IMR-90 (cell line): ENCODE measurements around the gene GNA14. TPM values are rescaled to one million over a fixed set of nuclear protein-coding genes. Genes with fewer than 3 reads are reported as not detected.

Source experiments
- ATAC-seq: fragments of 200-7000 bp; cut with Tn5 transposase; 2 replicates; pipeline ENCODE4 v1.9.1; 2020; ENCODE audit warnings: low read depth, mild to moderate bottlenecking, moderate library complexity
- BruUV-seq: library from RNA; stranded (reverse); fragments of 400-500 nt; replicated peaks from 2 replicates; lab custom pipeline; 2021; lab: Mats Ljungman, UMichigan
- CTCF ChIA-PET: fragments of 300-600 bp; formaldehyde crosslinking; extraction: SDS; loops from one replicate; lab custom pipeline; 2021; ENCODE audit warnings: antibody characterized with exemption; lab: Yijun Ruan, JAX
- POLR2A ChIA-PET: fragments of 300-600 bp; sonication (Branson Sonifier 250); formaldehyde crosslinking; loops from one replicate; lab custom pipeline; 2022; ENCODE audit warnings: antibody characterized with exemption; ENCODE audit not compliant: unreplicated experiment; lab: Charles Lee
- DNase-seq: peaks from one replicate; pipeline ENCODE4 v3.0.0; 2013
- H2AFZ ChIP-seq: replicated peaks from 2 replicates; pipeline ENCODE3; 2013; ENCODE audit warnings: low read length, mild to moderate bottlenecking; ENCODE audit not compliant: poor library complexity
- H2AK5ac ChIP-seq: 2 replicates; pipeline ENCODE4 v1.6.1; 2013; ENCODE audit warnings: low read depth, low read length, inconsistent platforms
- H2AK9ac ChIP-seq: replicated peaks from 2 replicates; pipeline ENCODE3; 2013; ENCODE audit warnings: mild to moderate bottlenecking, low read depth, low read length, moderate library complexity; ENCODE audit not compliant: poor library complexity
- H2BK120ac ChIP-seq: 2 replicates; pipeline ENCODE4 v1.6.1; 2013; ENCODE audit warnings: low read depth, low read length, inconsistent platforms
- H2BK15ac ChIP-seq: 3 replicates; pipeline ENCODE4 v1.6.1; 2013; ENCODE audit warnings: low read depth, low read length, inconsistent platforms
- H2BK20ac ChIP-seq: 2 replicates; pipeline ENCODE4 v1.6.1; 2013; ENCODE audit warnings: low read depth, mild to moderate bottlenecking, inconsistent platforms, low read length, moderate library complexity
- H2BK5ac ChIP-seq: 2 replicates; pipeline ENCODE4 v1.6.1; 2013; ENCODE audit warnings: mild to moderate bottlenecking, low read depth, low read length, inconsistent platforms; ENCODE audit not compliant: poor library complexity, severe bottlenecking
- H3K14ac ChIP-seq: replicated peaks from 2 replicates; pipeline ENCODE4 v1.6.1; 2013; ENCODE audit warnings: low read depth, low read length, inconsistent platforms
- H3K18ac ChIP-seq: 2 replicates; pipeline ENCODE4 v1.6.1; 2013; ENCODE audit warnings: low read depth, low read length, control low read depth
- H3K23ac ChIP-seq: 2 replicates; pipeline ENCODE4 v1.6.1; 2013; ENCODE audit warnings: low read depth, low read length, inconsistent platforms
- H3K27ac ChIP-seq: 2 replicates; pipeline ENCODE4 v1.5.1; 2013; ENCODE audit warnings: mild to moderate bottlenecking, control low read depth, low read length; ENCODE audit not compliant: insufficient read depth
- H3K27me3 ChIP-seq: 2 replicates; pipeline ENCODE4 v1.6.1; 2013; ENCODE audit warnings: low read length; ENCODE audit not compliant: control insufficient read depth, insufficient read depth
- H3K36me3 ChIP-seq: 2 replicates; pipeline ENCODE4 v1.6.1; 2013; ENCODE audit warnings: low read length, mixed read lengths; ENCODE audit not compliant: control insufficient read depth, insufficient read depth
- H3K4ac ChIP-seq: 2 replicates; pipeline ENCODE4 v1.6.1; 2013; ENCODE audit warnings: low read depth, low read length, inconsistent platforms
- H3K4me1 ChIP-seq: 2 replicates; pipeline ENCODE4 v1.6.1; 2013; ENCODE audit warnings: low read length, mixed read lengths; ENCODE audit not compliant: control insufficient read depth, insufficient read depth
- H3K4me2 ChIP-seq: 2 replicates; pipeline ENCODE4 v1.6.1; 2013; ENCODE audit warnings: low read depth, mild to moderate bottlenecking, control low read depth, low read length, moderate library complexity
- H3K4me3 ChIP-seq: 2 replicates; pipeline ENCODE4 v1.5.1; 2013; ENCODE audit warnings: low read depth, mild to moderate bottlenecking, control low read depth, low read length, moderate library complexity; ENCODE audit not compliant: insufficient read depth
- H3K56ac ChIP-seq: 2 replicates; pipeline ENCODE4 v1.6.1; 2013; ENCODE audit warnings: low read length, inconsistent platforms; ENCODE audit not compliant: insufficient read depth; ENCODE audit errors: extremely low read depth
- H3K79me1 ChIP-seq, 2 experiments: 2 replicates each; pipeline ENCODE4 v1.6.1; 2013; ENCODE audit warnings: low read length in 2 of 2, inconsistent platforms in 1 of 2, low read depth in 1 of 2
- H3K9ac ChIP-seq: 2 replicates; pipeline ENCODE4 v1.6.1; 2013; ENCODE audit warnings: low read depth, low read length, control low read depth
- H3K9me1 ChIP-seq: 2 replicates; pipeline ENCODE4 v1.6.1; 2013; ENCODE audit warnings: low read length, inconsistent platforms; ENCODE audit not compliant: insufficient read depth
- H3K9me3 ChIP-seq: 2 replicates; pipeline ENCODE4 v1.6.1; 2013; ENCODE audit warnings: low read length; ENCODE audit not compliant: control insufficient read depth, insufficient read depth
- H4K20me1 ChIP-seq: 2 replicates; pipeline ENCODE4 v1.6.1; 2013; ENCODE audit warnings: low read length, inconsistent platforms; ENCODE audit not compliant: insufficient read depth
- H4K5ac ChIP-seq: 2 replicates; pipeline ENCODE4 v1.6.1; 2013; ENCODE audit warnings: mild to moderate bottlenecking, low read depth, low read length, control low read depth
- H4K8ac ChIP-seq, 2 experiments: 2 replicates each; pipeline ENCODE4 v1.6.1; 2013; ENCODE audit warnings: low read depth in 2 of 2, low read length in 2 of 2, control low read depth in 1 of 2, inconsistent platforms in 1 of 2
- H4K91ac ChIP-seq: 2 replicates; pipeline ENCODE4 v1.6.1; 2013; ENCODE audit warnings: low read depth, low read length, inconsistent platforms; ENCODE audit not compliant: insufficient read depth
- BHLHE40 ChIP-seq: fragments of 150-350 bp; IDR thresholded peaks from 2 replicates; pipeline ENCODE4 v1.6.1; 2016; ENCODE audit warnings: mild to moderate bottlenecking, low read depth, low read length
- CEBPB ChIP-seq: IDR thresholded peaks from 2 replicates; pipeline ENCODE4 v1.6.1; 2012; ENCODE audit warnings: low read depth, low read length, improper control_type of control experiment
- CHD1 ChIP-seq: IDR thresholded peaks from 2 replicates; pipeline ENCODE4 v1.6.1; 2012; ENCODE audit warnings: low read depth, low read length, improper control_type of control experiment
- FOS ChIP-seq: fragments of 150-350 bp; IDR thresholded peaks from 2 replicates; pipeline ENCODE4 v1.6.1; 2016; ENCODE audit warnings: low read depth, low read length
- MAFK ChIP-seq: IDR thresholded peaks from 2 replicates; pipeline ENCODE4 v1.6.1; 2012; ENCODE audit warnings: low read depth, low read length, improper control_type of control experiment
- MAZ ChIP-seq: IDR thresholded peaks from 2 replicates; pipeline ENCODE4 v1.6.1; 2012; ENCODE audit warnings: low read depth, mild to moderate bottlenecking, low read length, improper control_type of control experiment, moderate library complexity, borderline replicate concordance
- MXI1 ChIP-seq: IDR thresholded peaks from 2 replicates; pipeline ENCODE4 v1.6.1; 2012; ENCODE audit warnings: low read depth, mild to moderate bottlenecking, low read length, moderate library complexity, borderline replicate concordance
- NFE2L2 ChIP-seq: fragments of 150-350 bp; IDR thresholded peaks from 2 replicates; pipeline ENCODE4 v1.6.1; 2016; ENCODE audit warnings: low read depth, mild to moderate bottlenecking, low read length
- POLR2A ChIP-seq: IDR thresholded peaks from 2 replicates; pipeline ENCODE4 v1.6.1; 2012; ENCODE audit warnings: mild to moderate bottlenecking, low read depth, low read length
- RAD21 ChIP-seq: IDR thresholded peaks from 2 replicates; pipeline ENCODE4 v1.6.1; 2012; ENCODE audit warnings: low read length, improper control_type of control experiment
- RCOR1 ChIP-seq: IDR thresholded peaks from 2 replicates; pipeline ENCODE4 v1.6.1; 2012; ENCODE audit warnings: mild to moderate bottlenecking, low read length, improper control_type of control experiment; ENCODE audit not compliant: insufficient replicate concordance
- RFX5 ChIP-seq: IDR thresholded peaks from 2 replicates; pipeline ENCODE4 v1.8.0; 2012; ENCODE audit warnings: low read depth, mild to moderate bottlenecking, low read length, moderate library complexity
- SMC3 ChIP-seq: fragments of 150-350 bp; IDR thresholded peaks from 2 replicates; pipeline ENCODE4 v1.6.1; 2016; ENCODE audit warnings: low read depth, mild to moderate bottlenecking, antibody characterized with exemption, low read length, moderate library complexity
- WGBS, 2 experiments: methylation state at CpG; one replicate each; pipeline versions ENCODE4 v1.1.5 to v1.1.7; 2013; ENCODE audit warnings: missing lambda C conversion rate in 2 of 2; ENCODE audit not compliant: insufficient read length in 1 of 2; ENCODE audit errors: extremely low coverage in 2 of 2; 5-methylcytosine and 5-hydroxymethylcytosine counted together
- dilution Hi-C: fragments of 300-500 bp; cut with HindIII; formaldehyde crosslinking; loops from one replicate; pipeline ENCODE4 v1.14.3; 2018; ENCODE audit warnings: low sequenced_read_pairs; ENCODE audit not compliant: unreplicated experiment
- in situ Hi-C: fragments of 300-500 bp; cut with MboI; formaldehyde crosslinking; loops from 3 replicates; pipeline ENCODE4 v1.14.3; 2019; ENCODE audit warnings: low sequenced_read_pairs, inconsistent platforms, mixed read lengths
- intact Hi-C: fragments of 100-400 bp; cut with micrococcal nuclease; formaldehyde crosslinking; loops from 2 replicates; pipeline ENCODE4 v1.10.0; 2022
- polyA plus RNA-seq, 3 experiments: library from polyadenylated mRNA; depleted of rRNA; stranded (reverse); fragments of >200 nt; gene quantifications; 2 replicates each; pipeline ENCODE4 v1.2.3, GENCODE V29; 2012; ENCODE audit warnings: low replicate concordance in 1 of 3
- total RNA-seq: library from RNA; depleted of rRNA; stranded (reverse); fragments of >200 nt; gene quantifications from 2 replicates; pipeline ENCODE4 v1.2.3, GENCODE V29; 2012
- TF ChIP-seq, protein P1 (sequence below): fragments of 150-350 bp; IDR thresholded peaks from 2 replicates; pipeline ENCODE4 v1.6.1; 2016; ENCODE audit warnings: low read depth, mild to moderate bottlenecking, low read length, moderate library complexity, borderline replicate concordance
- TF ChIP-seq, protein P2 (sequence below): conservative IDR thresholded peaks from 2 replicates; pipeline ENCODE4 v1.5.1; 2012; ENCODE audit warnings: mild to moderate bottlenecking, low read depth, low read length, improper control_type of control experiment
- TF ChIP-seq, protein P3 (sequence below): fragments of 150-350 bp; IDR thresholded peaks from 2 replicates; pipeline ENCODE4 v1.6.1; 2017; ENCODE audit warnings: mild to moderate bottlenecking, antibody characterized with exemption, low read length, low read depth

GNA14 gene
- total and polyA plus RNA-seq, 2 of the 4 experiments (the other 2 are of a cell fraction): under 0.01 to 0.03 TPM

DNA sequence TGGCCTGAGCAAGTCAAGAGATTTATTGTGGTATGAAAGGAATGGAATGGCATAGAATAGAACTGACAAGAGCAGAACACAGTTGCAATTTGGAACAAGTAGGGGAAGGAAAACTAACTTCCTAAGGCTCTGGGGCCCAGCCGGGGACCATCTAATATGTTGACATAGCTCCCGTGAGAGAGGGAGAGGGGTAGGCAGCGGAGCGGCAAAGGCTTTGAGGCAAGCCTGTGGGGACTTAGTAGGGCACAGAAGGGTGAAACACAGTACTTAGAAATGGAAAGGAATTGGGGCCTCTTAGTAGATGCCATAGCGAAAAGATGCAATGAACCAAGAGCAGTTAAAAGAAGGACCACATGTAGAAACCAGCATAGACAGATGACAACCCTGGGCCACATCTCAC is 11.8 kb upstream of the GNA14 start:
- Histone ChIP-seq H2AK5ac (no peak overlapping the region), H3K4me2 (no peak overlapping the region), H3K27ac (no peak overlapping the region), H4K91ac (no peak overlapping the region), H2BK5ac (no peak overlapping the region), H3K79me1 (no peaks in the 10 kb centered on the region), H4K5ac (no peak overlapping the region), H2AFZ (no peak overlapping the region), H2BK20ac (no peak overlapping the region), H2AK9ac (no peak overlapping the region), H3K23ac (no peak overlapping the region), H3K4me3 (no peak overlapping the region), H4K8ac (no peak overlapping the region), H3K14ac (no peak overlapping the region), H2BK15ac (no peak overlapping the region), H3K18ac (no peak overlapping the region), H3K9me1 (no peaks in the 10 kb centered on the region), H3K4me1 (peaks cover 2% of the 10 kb centered on the region; the same call in 1 of the 2 replicates), H3K56ac (no peak overlapping the region), H2BK120ac (no peak overlapping the region), H3K27me3 (peaks cover 4% of the 10 kb centered on the region; the same call in 1 of the 2 replicates), H3K4ac (no peak overlapping the region), H3K9me3 (no peaks in the 10 kb centered on the region), H4K20me1 (no peaks in the 10 kb centered on the region), H3K9ac (no peak overlapping the region), H3K36me3 (no peaks in the 10 kb centered on the region)
- WGBS, 2 experiments: 85% methylated on average over 4 of the region's 5 CpGs; no CpG with 5 or more reads in 1 of the 2 experiments
- dilution Hi-C loops: no loop called here
- in situ Hi-C loops: no loop called here
- CTCF ChIA-PET: no interaction called here
- POLR2A ChIA-PET: no interaction called here
- intact Hi-C loops: loop anchor here (5.0 kb wide), 1 partner anchor 377 kb away; no protein-coding TSS in a partner anchor
- no peak for DNase-seq
- no TSS peak for BruUV-seq
- ATAC-seq: no peak
- TF ChIP-seq MAZ (no peak), RCOR1 (no peak), RAD21 (no peak), RFX5 (no peak), BHLHE40 (no peak), FOS (no peak), CHD1 (no peak), NFE2L2 (no peak), MAFK (no peak), SMC3 (no peak), MXI1 (no peak), POLR2A (no peak), CEBPB (no peak)
- TF ChIP-seq, protein P1, sequence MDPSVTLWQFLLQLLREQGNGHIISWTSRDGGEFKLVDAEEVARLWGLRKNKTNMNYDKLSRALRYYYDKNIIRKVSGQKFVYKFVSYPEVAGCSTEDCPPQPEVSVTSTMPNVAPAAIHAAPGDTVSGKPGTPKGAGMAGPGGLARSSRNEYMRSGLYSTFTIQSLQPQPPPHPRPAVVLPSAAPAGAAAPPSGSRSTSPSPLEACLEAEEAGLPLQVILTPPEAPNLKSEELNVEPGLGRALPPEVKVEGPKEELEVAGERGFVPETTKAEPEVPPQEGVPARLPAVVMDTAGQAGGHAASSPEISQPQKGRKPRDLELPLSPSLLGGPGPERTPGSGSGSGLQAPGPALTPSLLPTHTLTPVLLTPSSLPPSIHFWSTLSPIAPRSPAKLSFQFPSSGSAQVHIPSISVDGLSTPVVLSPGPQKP: no peak
- TF ChIP-seq, protein P2, sequence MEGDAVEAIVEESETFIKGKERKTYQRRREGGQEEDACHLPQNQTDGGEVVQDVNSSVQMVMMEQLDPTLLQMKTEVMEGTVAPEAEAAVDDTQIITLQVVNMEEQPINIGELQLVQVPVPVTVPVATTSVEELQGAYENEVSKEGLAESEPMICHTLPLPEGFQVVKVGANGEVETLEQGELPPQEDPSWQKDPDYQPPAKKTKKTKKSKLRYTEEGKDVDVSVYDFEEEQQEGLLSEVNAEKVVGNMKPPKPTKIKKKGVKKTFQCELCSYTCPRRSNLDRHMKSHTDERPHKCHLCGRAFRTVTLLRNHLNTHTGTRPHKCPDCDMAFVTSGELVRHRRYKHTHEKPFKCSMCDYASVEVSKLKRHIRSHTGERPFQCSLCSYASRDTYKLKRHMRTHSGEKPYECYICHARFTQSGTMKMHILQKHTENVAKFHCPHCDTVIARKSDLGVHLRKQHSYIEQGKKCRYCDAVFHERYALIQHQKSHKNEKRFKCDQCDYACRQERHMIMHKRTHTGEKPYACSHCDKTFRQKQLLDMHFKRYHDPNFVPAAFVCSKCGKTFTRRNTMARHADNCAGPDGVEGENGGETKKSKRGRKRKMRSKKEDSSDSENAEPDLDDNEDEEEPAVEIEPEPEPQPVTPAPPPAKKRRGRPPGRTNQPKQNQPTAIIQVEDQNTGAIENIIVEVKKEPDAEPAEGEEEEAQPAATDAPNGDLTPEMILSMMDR: no peak
- TF ChIP-seq, protein P3, sequence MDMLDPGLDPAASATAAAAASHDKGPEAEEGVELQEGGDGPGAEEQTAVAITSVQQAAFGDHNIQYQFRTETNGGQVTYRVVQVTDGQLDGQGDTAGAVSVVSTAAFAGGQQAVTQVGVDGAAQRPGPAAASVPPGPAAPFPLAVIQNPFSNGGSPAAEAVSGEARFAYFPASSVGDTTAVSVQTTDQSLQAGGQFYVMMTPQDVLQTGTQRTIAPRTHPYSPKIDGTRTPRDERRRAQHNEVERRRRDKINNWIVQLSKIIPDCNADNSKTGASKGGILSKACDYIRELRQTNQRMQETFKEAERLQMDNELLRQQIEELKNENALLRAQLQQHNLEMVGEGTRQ: no peak
